Measurements from ENCODE around the gene NCAM2. TPM values are rescaled to one million over a fixed set of nuclear protein-coding genes. Genes with fewer than 3 reads are reported as not detected.

The NCAM2 gene
- total RNA-seq, 1 donor from 2014 or later: 0.53 TPM

GRCh38 chr21:21163904-21164303, 165.7 kb downstream of the NCAM2 start:
- ATAC-seq (peak; percentile 87), DNase-seq (ENCODE audit: low spot score) (no peak)

DNA sequence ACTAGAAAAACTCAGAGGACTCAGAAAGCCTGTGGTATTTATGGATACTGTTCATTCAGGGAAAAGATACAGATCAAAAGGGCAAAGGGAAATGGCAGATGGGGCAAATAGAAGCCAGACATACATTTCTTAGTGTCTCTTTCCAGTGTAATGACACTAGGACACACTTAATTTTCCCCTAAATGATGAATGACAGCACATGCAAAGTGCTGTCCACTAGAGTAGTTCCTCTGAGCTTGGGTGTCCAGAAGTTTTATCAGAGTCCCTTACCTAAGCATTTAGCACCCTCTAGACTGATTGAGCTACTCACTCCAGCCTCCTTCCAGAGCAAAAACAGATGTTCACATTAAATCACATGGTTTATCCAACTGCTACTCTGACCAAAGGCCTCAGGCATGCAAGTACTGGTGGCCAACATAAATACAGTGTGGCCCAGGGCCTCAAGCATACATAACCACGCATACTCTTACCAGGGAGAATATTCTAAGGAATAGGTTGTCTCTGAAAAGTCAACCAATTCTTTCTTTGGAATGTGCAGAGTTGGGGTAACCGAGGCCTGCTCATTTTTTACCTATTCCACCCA, 166.9 kb downstream of the NCAM2 start:
- DNase-seq (ENCODE audit: low spot score) (no peak), ATAC-seq (no peak)

DNA sequence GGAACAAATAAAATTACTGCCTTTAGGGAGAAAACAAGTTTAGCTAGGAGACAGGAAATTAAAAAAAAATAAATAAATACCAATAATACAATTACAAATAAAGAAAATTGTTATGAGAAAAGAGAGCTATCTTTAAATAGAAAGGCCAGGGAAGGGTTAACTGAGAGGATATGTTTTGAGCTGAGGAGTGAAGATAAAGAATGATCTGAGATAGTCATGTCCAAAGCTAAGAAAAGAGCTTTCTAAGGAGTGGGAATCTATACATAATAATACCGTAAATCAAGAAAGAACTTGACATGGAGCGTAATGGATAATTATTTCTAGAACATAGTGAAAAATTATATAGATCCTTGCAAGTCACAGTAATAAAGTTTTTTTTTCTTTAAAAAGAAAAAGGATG, 176.5 kb downstream of the NCAM2 start:
- ATAC-seq: no peak
- no peak for DNase-seq (ENCODE audit: low spot score)

- DNase-seq (ENCODE audit: low spot score) (no peak), ATAC-seq (no peak)
Observed at GRCh38 chr21:21175798-21176334, 177.7 kb downstream of the NCAM2 start.

DNA sequence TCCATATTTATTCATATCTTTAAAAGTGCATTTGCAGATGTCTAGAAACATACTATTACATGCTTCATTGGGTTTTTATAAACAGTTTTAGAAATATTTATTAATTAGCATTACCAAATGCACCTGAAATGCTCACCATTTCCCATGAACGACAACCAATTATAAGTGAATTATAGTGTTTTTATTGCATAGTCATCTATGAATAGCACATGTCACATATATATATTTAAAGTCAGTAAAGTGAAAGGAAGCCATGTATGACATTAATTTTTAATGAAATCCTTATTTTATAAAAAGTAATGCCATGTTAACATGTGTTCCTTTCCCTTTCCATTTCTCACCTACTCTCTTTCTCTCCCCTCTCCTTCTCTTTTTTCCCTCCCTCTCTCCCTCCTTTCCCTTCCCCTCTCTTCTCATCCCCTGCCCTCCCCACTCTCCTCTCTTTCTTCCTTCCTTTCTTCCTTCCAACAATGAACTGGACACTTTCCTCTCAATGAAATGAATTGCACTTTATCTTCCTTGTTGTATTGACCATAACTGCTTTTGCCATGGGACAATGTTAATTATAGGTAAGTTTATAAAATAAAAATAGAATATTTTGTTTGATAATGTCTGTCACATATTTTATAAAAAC, 179.3 kb downstream of the NCAM2 start:
- ATAC-seq: no peak
- no peak for DNase-seq (ENCODE audit: low spot score)

DNA sequence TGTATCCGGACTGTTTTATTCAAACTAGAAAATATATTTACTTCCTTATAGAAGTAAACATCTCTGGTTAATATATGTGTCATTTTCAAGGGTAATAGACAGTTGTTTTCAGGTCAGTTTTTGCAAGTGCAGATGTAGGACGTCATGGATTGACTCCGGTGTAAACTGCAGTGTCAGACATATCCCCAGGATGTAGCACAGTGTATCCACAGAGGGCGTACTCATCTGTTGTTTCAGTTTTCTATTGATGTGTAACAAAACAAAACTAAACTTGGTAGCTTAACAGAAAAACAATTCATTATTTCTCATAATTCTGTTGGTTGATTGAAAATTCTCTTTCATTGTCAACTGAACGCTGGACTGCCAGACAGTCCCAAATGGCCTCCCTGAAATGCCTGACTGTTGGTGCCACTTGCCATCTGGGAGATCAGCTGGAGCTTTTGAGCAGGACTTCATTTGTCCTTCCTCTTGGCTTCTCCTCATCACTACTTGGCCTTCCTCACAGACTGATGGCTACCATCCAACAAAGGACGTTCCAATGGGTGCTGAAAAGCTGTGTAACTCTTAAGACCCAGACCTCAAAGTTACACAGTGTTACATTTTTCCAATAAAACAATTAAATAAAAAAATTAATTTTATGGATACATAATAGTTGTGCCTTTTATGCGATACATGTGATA, 181.6 kb downstream of the NCAM2 start:
- ATAC-seq (no peak), DNase-seq (ENCODE audit: low spot score) (no peak)

DNA sequence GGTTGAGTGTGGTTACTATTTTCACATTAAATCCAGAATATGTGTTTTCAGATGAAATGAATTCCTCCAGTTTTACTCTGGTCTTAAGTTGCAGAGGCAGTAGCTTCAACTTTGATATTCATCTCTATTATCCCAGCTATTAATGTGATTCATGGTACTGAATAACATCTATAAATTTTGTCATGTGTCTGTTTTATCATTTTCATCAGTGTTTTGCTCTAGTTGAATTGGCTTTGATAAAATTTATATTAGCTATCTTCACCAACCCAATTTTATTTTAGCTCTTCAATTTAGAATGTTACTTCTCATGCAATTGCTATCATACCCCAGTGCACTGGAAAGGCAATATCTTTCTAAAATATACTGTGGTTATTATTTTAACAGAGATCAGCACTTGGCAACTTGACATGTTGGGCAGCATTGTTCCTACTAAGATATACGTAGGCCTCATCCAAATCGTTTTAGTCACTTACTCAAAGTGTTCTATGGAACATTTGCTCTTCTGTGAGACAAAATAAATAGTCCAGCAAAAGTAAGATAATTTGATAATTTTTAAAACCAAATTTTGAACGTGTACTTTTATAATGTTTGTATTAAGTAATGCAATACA, 184.3 kb downstream of the NCAM2 start:
- DNase-seq (ENCODE audit: low spot score): no peak
- ATAC-seq: no peak

DNA sequence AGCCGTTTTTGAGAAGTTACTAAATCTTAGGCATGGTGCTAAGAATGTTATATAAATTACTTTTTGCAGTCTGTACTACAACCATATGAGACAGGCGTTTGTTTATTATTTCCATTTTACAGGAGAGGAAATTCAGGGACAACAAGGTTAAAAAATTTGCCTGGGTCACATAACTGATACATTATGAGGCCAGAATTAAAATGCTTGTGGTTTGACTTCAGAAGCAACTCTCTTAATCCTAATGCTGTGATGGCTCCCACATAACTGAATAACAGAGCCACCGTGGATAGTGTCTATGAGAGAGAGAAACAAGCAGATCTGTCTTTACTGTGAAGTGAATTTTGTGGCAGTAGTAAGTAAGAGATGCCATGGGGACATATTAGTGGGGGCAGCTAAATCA, 184.9 kb downstream of the NCAM2 start:
- DNase-seq (ENCODE audit: low spot score) (no peak), ATAC-seq (no peak)

GRCh38 chr21:21184771-21185528, 186.7 kb downstream of the NCAM2 start:
- no peak for DNase-seq (ENCODE audit: low spot score)
- ATAC-seq: no peak

GRCh38 chr21:21187579-21187978, 189.4 kb downstream of the NCAM2 start:
- no peak for DNase-seq (ENCODE audit: low spot score)
- ATAC-seq: no peak

DNA sequence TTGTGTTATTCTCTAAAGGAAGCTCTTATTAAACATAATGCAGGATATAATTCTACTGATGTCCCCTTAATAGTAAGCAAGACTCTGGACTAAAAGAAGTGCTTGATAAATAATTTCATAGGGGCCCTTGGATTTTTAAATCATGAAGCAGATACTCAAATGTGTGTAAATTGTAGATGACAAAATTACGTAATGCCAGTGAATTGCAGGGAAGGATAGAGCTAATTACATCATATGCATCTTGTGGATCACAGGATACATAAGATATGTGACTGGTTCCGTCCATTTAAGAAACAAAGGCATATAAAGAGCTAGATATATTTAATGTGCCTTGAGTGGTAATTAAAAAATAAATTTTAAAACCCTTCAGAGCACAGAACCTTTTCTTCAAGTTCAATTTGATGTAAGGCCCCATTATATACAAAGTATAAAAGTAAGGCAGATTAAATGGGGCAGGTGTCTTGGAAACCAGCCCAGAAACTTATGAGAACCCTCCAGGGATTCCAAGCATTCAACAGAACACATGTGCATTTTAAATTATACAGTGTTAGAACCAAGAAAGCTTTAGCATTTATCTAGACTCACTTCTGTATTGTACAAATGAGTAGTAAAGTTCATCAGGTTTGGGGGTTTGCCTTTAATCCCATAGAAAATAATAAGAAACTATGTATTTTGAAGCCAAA, 190.4 kb downstream of the NCAM2 start:
- no peak for DNase-seq (ENCODE audit: low spot score)
- no peak for ATAC-seq

DNA sequence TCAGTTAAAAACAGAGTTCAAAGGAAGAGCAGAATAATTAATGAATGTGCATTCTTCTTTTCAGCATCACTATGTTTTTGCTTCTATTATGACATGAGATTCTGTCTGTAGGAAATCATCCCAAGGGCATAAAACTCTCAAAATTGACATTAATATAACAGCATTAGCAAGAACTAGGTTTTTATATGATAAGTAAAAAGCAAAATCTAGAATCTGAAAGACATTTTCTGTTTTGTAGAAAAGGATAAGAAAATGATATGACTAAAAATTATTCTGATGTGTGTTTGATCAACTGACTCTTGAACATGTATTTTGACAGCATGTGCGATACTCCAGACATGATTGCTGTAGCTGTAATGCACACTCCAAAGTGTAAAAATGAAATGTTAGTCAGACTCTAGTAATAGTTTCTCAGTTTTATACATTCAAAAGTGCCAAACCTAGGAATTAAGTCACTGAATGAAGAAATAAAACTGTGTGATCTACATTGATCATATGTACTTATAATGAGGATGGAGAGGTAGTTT, 197.3 kb downstream of the NCAM2 start:
- DNase-seq (ENCODE audit: low spot score) (no peak), ATAC-seq (no peak)

- ATAC-seq: no peak
Observed at GRCh38 chr21:21196087-21196486, 197.9 kb downstream of the NCAM2 start.

GRCh38 chr21:21196848-21197247, 198.6 kb downstream of the NCAM2 start:
- DNase-seq (ENCODE audit: low spot score) (no peak), ATAC-seq (no peak)

More at GRCh38 chr21:21196087-21196486, 197.9 kb downstream of the NCAM2 start:
- no peak for DNase-seq (ENCODE audit: low spot score)

DNA sequence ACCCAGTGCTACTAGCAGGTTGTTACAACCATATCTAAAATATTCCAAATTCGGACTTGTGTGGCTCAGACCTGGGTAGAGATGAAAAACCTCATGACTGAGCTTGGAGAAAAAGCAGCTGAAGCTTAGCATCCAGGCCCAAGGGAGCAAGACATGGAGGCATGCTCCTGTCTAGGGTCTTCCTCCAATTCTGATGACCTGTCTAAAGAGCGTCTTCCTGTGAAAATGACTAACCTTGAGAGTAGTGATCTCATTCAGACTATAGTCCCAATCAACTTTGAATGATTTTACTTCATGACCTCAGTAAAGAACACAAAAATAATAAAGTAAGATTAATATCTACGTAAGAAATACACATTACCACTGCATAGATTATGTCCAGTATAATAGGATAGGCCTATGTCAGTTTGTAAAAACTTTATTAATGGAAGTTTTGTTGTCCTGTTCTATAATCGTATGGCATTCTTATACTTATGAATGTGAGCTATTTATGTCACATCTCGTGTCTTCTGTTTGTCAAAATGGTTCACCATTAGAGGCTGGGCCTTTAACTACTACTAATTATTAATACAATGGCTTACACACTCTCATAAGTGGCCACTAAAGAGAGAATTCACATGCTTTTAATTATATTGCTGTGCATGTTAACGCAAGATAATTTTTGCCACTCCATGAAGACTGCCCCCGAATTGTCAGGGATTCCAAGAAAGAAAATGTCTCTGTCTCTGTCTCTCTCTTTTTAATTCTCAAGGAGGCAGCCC, 201.3 kb downstream of the NCAM2 start:
- ATAC-seq (no peak), DNase-seq (ENCODE audit: low spot score) (no peak)

DNA sequence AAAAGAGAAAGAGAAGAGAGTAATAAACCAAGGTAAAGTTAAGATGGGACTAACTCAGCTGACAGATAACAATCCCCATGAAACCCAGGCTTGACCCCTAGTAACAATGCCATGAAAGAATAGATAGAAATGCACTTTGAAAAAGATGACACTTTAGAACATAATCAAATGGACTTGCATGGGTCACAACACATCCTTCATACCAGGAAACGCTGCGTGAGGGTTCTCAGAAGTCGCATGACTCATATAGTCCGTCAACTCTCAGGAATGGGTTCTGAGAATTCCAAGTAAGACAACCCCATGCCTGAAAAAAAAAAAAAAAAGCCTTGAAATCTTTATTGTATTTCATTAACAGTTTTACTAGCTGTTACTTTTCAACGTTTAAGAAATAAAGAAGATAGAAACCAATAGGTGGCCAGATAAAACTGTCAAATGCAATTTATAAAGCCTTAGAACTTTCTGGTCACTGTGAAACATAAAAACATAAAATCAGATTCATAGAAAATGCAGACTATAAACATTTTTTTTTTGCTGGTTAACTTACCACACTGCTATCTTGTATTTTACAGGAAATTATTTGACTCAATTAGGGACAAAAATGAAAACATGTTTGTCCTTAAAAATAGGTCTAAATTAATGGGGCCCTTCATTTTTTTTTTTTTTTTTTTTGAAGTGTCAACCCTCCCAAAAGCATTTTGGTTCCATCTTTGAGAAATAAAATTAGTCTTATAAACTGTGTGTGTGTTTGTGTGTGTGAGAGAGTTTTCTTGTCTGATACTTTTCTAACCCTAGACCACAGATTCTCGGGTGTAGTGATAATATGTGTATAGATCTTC, 202.1 kb downstream of the NCAM2 start:
- DNase-seq (ENCODE audit: low spot score): no peak
- ATAC-seq: peak; percentile 39

DNA sequence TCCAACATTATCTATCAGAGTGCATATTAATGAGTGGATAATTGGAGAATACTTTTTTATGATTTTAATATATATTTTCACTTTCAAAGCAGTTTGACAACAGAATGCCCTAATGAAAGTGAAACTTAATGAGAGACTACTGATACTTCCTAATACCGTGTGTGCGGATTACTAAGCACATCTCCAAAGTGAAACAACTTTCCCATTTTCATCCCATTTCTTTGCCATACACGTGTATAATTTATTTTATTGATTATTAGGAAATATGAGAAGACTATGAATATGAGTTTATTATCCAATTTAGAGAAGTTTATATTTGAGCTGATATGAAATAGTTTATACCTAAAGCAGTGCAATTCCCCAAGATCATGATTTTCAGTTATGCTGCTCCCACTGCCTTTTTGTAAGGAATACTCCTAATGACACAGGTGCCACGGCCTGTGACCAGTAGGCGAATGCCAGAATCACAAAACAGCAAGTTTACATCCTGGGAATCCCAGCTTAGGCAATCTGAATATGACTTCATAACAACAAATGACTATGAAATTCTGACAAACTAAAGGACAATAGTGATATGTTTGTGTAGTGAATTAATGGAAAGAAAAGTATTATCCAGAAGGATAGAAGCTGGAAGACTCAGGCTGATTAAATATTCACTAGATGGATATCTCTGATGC, 202.9 kb downstream of the NCAM2 start:
- ATAC-seq (no peak), DNase-seq (ENCODE audit: low spot score) (no peak)

GRCh38 chr21:21203822-21204339, 205.7 kb downstream of the NCAM2 start:
- ATAC-seq: no peak

More at GRCh38 chr21:21203822-21204339, 205.7 kb downstream of the NCAM2 start:
- DNase-seq (ENCODE audit: low spot score): no peak

Data from left lobe of liver (tissue), 2 donors.